Tibial artery (tissue), 4 donors: ENCODE measurements around the gene FLACC1.

Experiments
- DNase-seq, 2 donors: peaks; one replicate each; pipeline ENCODE4 v3.0.0-alpha.2; 2019
- H3K27ac ChIP-seq, 2 donors: fragments of 200-600 bp; sonication (generic) in 1 of 2; 1 replicate in 1 of 2; 2 replicates in 1 of 2; pipeline ENCODE4 v1.5.1; 2018 to 2019; ENCODE audit warnings: mild to moderate bottlenecking in 1 of 2
- H3K27me3 ChIP-seq, 2 donors: fragments of 200-600 bp; sonication (generic) in 1 of 2; one replicate each; pipeline versions ENCODE4 v1.5.1 to v1.6.0; 2016 to 2019
- H3K36me3 ChIP-seq, 3 donors: fragments of 200-600 bp; sonication (generic) in 2 of 3; one replicate each; pipeline ENCODE4 v1.5.1; 2016 to 2019; ENCODE audit warnings: mild to moderate bottlenecking in 2 of 3
- H3K4me1 ChIP-seq, 4 donors: fragments of 200-600 bp; sonication (generic) in 2 of 4; 1 replicate in 3 of 4; 2 replicates in 1 of 4; pipeline ENCODE4 v1.5.1; 2016 to 2019
- H3K4me3 ChIP-seq, 2 donors: fragments of 200-600 bp; sonication (generic) in 1 of 2; 1 replicate in 1 of 2; 2 replicates in 1 of 2; pipeline ENCODE4 v1.5.1; 2018 to 2019; ENCODE audit warnings: mild to moderate bottlenecking in 2 of 2
- H3K9me3 ChIP-seq, 3 donors: fragments of 200-600 bp; sonication (generic) in 1 of 3; one replicate each; pipeline ENCODE4 v1.5.1; 2016 to 2019
- CTCF ChIP-seq, 2 experiments: fragments of 200-600 bp in 1 of 2; fragments of 450-650 bp in 1 of 2; IDR thresholded peaks; one replicate each; pipeline ENCODE4 v1.5.1; 2017 to 2019; ENCODE audit warnings: antibody characterized with exemption in 2 of 2, mild to moderate bottlenecking in 1 of 2, moderate library complexity in 1 of 2
- intact Hi-C: fragments of 100-400 bp; cut with DNase I; formaldehyde crosslinking; loops from one replicate; pipeline ENCODE4 v1.15.0; 2023; ENCODE audit warnings: low total_unique reads

Gene FLACC1

GRCh38 chr2:201401815-201402214, 44.7 kb upstream of the FLACC1 start:
- DNase-seq = no peak
- peaks cover 14 to 17% (median 14%) of the 10 kb centered on the region in 3 donors for H3K36me3 ChIP-seq
- no peak overlapping the region for H3K27ac ChIP-seq
- no peak for TF ChIP-seq CTCF (IDR thresholded peaks at IDR 0.05)
- peaks cover 0 to 48% (median 23%) of the 10 kb centered on the region in 4 donors for H3K4me1 ChIP-seq
- H3K27me3 ChIP-seq = no peaks in the 10 kb centered on the region
- intact Hi-C loops = no loop called here
- H3K9me3 ChIP-seq = no peaks in the 10 kb centered on the region
- no peak overlapping the region for H3K4me3 ChIP-seq

- intact Hi-C loops = no loop called here
- Histone ChIP-seq H3K36me3 (peaks cover 46 to 68% (median 55%) of the 10 kb centered on the region in 3 donors), H3K4me1 (peaks cover 0 to 5% (median 0%) of the 10 kb centered on the region in 4 donors), H3K27ac (no peak overlapping the region), H3K27me3 (no peaks in the 10 kb centered on the region), H3K9me3 (no peaks in the 10 kb centered on the region), H3K4me3 (no peak overlapping the region)
- no peak for DNase-seq
- TF ChIP-seq CTCF (IDR thresholded peaks at IDR 0.05) = no peak
These were observed 39.5 kb upstream of the FLACC1 start for GRCh38 chr2:201396595-201396994.

DNA sequence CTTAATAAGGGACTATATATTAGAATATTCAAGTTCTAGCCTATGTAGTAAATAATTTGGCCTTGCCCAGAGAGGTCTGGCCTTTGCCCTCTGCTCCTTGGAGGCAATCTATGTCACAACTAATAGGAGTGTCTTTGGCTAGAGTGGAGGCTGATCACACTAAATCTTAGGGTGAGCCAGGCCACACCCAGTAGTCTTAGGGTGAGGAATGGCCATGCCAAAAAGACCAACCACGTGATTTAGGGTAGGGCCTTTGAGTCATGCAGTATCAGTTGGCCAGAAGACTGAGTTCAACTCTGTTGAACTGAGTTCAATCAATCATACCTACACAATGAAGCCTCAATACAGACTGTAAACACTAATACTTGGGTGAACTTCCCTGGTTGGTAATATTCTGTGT, 26.0 kb upstream of the FLACC1 start:
- no peak for TF ChIP-seq CTCF (IDR thresholded peaks at IDR 0.05)
- H3K4me1 ChIP-seq = no peaks in the 10 kb centered on the region
- intact Hi-C loops = no loop called here
- H3K27ac ChIP-seq = no peak overlapping the region
- DNase-seq = no peak
- peaks cover 80 to 87% (median 80%) of the 10 kb centered on the region in 3 donors for H3K36me3 ChIP-seq
- H3K9me3 ChIP-seq = no peaks in the 10 kb centered on the region
- no peak overlapping the region for H3K4me3 ChIP-seq
- no peaks in the 10 kb centered on the region for H3K27me3 ChIP-seq

DNA sequence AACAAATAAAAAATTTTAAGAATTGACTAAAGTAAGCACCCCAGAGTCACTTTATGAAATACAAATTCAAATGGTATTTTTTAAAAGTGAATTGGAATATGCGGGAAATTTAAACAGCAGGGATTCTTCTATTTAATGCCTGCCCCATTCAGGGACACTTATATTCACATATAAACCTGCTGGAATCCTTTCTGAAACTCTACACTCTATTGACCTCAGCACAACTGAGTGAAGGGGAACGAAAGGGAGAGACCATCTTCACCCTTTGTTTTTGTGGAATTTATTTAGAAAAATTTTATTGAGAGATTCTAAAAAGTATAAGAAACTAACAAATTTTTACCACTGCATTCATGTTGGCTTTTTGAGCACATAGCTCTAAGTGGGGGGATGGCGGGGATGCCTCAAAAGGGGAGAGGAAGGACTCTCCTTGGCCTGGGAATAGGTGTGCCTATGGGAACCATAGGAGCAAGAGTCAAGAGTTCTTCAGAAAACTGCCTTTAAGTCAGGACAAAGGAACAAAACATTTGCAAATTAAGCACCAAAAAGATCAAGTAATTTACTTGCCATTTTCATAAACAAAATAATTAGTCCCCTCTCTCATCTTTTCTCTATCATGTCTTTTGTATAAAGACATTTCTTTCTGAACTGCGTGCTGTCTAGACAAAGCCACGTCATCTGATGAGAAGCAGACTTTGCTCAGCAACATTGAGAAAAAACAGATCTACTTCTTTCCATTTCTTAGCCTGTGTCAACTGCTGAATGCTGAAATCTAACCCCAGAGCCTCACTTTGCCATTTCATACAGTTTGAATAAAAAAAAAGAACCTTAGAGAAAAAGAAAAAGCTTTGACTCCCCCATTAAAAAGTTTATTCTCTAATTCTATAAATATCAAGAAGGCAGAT, 21.6 kb upstream of the FLACC1 start:
- Histone ChIP-seq H3K4me3 (no peak overlapping the region), H3K4me1 (no peaks in the 10 kb centered on the region), H3K27me3 (no peaks in the 10 kb centered on the region), H3K27ac (no peak overlapping the region), H3K36me3 (peaks cover 38 to 62% (median 57%) of the 10 kb centered on the region in 3 donors), H3K9me3 (no peaks in the 10 kb centered on the region)
- intact Hi-C loops = no loop called here
- no peak for TF ChIP-seq CTCF (IDR thresholded peaks at IDR 0.05)
- no peak for DNase-seq

- Histone ChIP-seq H3K36me3 (peaks cover 36 to 47% (median 47%) of the 10 kb centered on the region in 3 donors), H3K4me1 (no peaks in the 10 kb centered on the region), H3K27me3 (no peaks in the 10 kb centered on the region), H3K27ac (no peak overlapping the region), H3K4me3 (no peak overlapping the region), H3K9me3 (no peaks in the 10 kb centered on the region)
- no peak for DNase-seq
- no peak for TF ChIP-seq CTCF (IDR thresholded peaks at IDR 0.05)
- intact Hi-C loops = no loop called here
These were observed 20.1 kb upstream of the FLACC1 start for GRCh38 chr2:201377218-201377617.
